D721Med (cell line): Measurements from ENCODE around the gene ZNF527.
A peak's percentile ranks its signal among the peaks of the same experiment; 100 is the strongest.
"Not testable (repeated sequence)": the region's sequence is repeated elsewhere in the genome, so short reads cannot be mapped to it uniquely, and the experiment has no call there.

Experiments
- DNase-seq: peaks from one replicate; pipeline ENCODE4 v3.0.0; 2011; ENCODE audit warnings: low spot score; ENCODE audit not compliant: insufficient read length
- FAIRE-seq: peaks from 2 replicates; lab custom pipeline; 2011; peaks lifted over from hg19 to GRCh38; lab: Jason Lieb, UNC
- CTCF ChIP-seq: IDR thresholded peaks from 2 replicates; pipeline ENCODE4 v1.5.1; 2012; ENCODE audit warnings: mild to moderate bottlenecking, control low read depth; ENCODE audit not compliant: insufficient read depth; ENCODE audit errors: missing control alignments

ZNF527 gene

DNA sequence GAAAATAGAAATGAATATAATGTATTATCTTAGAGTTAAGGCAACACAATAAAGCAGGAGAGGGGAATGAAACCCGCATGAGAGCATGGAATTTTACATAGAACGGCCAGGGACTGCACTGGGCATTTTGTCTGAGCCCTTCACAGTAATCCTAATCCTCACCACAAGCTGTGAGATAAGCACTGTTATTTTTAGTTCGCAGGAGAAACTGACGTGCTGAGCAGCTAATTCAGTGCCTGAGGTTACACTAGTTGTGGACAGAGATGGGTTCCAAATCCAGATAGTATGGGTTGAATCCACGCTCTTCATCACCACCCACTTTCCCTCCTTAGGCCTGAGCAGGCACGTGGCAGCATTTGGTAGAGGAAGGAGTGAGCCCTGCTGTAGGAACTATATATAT, 24.8 kb upstream of the ZNF527 start:
- TF ChIP-seq CTCF: no peak

GRCh38 chr19:37348060-37348459, 22.8 kb upstream of the ZNF527 start:
- FAIRE-seq (peak; percentile 48), DNase-seq (no peak)
- no peak for TF ChIP-seq CTCF

More for the DNA sequence above, 24.8 kb upstream of the ZNF527 start:
- FAIRE-seq (peak; percentile 98), DNase-seq (no peak)

GRCh38 chr19:37353968-37354367, 16.9 kb upstream of the ZNF527 start:
- DNase-seq (no peak), FAIRE-seq (no peak)
- no peak for TF ChIP-seq CTCF

DNA sequence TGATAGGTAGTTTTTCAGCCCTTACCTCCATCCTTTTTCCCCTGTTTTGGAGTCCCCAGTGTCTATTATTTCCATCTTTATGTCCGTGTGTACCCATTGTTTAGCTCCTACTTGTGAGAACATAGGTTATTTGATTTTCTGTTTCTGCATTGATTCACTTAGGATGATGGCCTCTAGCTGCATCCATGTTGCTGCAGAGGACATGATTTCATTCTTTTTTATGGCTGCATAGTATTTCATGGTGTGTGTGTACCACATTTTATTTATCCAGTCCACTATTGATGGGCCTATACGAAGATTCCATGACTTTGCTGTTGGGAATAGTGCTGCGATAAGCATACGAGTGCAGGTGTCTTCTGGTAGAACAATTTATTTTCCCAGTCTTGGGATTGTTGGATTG, 15.0 kb upstream of the ZNF527 start:
- FAIRE-seq: no peak
- TF ChIP-seq CTCF: no peak
- no peak for DNase-seq

GRCh38 chr19:37361994-37362393, 8.9 kb upstream of the ZNF527 start:
- no peak for TF ChIP-seq CTCF
- FAIRE-seq (no peak), DNase-seq (no peak)

GRCh38 chr19:37362733-37363132, 8.2 kb upstream of the ZNF527 start:
- FAIRE-seq (no peak), DNase-seq (no peak)
- TF ChIP-seq CTCF: peak; percentile 14

GRCh38 chr19:37370386-37370879, 466 bp upstream of the ZNF527 start:
- FAIRE-seq, DNase-seq: not testable (repeated sequence)

- no peak for DNase-seq
- no peak for FAIRE-seq
- TF ChIP-seq CTCF: no peak
Observed at GRCh38 chr19:37389234-37389633, 18.3 kb downstream of the ZNF527 start.

GRCh38 chr19:37391399-37391798, 20.5 kb downstream of the ZNF527 start:
- FAIRE-seq, DNase-seq: not testable (repeated sequence)
